Heart left ventricle (tissue), 13 donors: ENCODE measurements around the gene PTPRK.

Experiments used
- POLR2A ChIP-seq, 2 donors: fragments of 450-650 bp; IDR thresholded peaks; one replicate each; pipeline ENCODE4 v1.6.1; 2017; ENCODE audit warnings: antibody characterized with exemption in 2 of 2, mild to moderate bottlenecking in 2 of 2, moderate library complexity in 2 of 2
- TF ChIP-seq, protein P1 (sequence below), 12 donors: fragments of 200-600 bp; sonication (generic) in 4 of 12; IDR thresholded peaks; one replicate each; pipeline versions ENCODE4 v1.5.0 to v1.8.0; 2018 to 2022; ENCODE audit warnings: antibody characterized with exemption in 12 of 12, mild to moderate bottlenecking in 5 of 12
- donor health status: ischemic (EF 13 %, LVEDD 7.1; RV severe dilation, severe dysfunction).
- donor health status: DM: no; HTN: yes; CAD: no.
- donor health status: DM: no; HTN: no; CAD: no.
- donor health status: ischemic (EF 25% LVEDD 6.9; RV normal size, moderate dysfunction).
- donor health status: ischemic (EF 25% LVEDD 5.7; RV mildly dilated, moderate dysfunction).
- donor health status: ischemic (EF 35%, LVEDD 5.7; RV mildly dilated, moderate dysfunction).
- donor health status: nonischemic (EF 11% LVEDD 7.7; RV severe dilation, severe dysfunction).
- donor health status: DM: yes; HTN: yes; CAD: no.
- donor health status: PGD.
- donor health status: ischemic (EF 29% LVEDD 5.4; RV normal size, mild dysfunction).
- donor health status: nonischemic (EF 23%, LVEDD 6.1; RV moderate dilation, normal function).

DNA sequence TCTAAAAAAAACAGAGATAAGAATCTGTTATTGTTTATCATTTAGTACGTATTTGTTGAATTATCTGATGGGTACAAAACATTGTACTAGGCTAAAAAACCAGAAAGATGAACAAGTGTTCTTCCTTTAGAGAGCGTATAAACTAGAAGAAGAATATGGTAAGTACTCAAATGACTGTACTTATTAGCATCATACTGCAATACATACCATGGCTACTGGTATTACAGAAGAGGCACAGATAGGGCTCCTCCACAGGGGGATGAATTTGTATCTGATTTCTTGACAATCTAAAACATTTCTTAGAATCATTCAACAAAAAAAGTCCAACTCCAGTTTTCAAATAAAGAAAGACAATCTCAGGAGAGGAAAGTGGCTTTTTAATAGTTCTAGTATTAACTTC, 501.6 kb downstream of the PTPRK start:
- TF ChIP-seq, protein P1, sequence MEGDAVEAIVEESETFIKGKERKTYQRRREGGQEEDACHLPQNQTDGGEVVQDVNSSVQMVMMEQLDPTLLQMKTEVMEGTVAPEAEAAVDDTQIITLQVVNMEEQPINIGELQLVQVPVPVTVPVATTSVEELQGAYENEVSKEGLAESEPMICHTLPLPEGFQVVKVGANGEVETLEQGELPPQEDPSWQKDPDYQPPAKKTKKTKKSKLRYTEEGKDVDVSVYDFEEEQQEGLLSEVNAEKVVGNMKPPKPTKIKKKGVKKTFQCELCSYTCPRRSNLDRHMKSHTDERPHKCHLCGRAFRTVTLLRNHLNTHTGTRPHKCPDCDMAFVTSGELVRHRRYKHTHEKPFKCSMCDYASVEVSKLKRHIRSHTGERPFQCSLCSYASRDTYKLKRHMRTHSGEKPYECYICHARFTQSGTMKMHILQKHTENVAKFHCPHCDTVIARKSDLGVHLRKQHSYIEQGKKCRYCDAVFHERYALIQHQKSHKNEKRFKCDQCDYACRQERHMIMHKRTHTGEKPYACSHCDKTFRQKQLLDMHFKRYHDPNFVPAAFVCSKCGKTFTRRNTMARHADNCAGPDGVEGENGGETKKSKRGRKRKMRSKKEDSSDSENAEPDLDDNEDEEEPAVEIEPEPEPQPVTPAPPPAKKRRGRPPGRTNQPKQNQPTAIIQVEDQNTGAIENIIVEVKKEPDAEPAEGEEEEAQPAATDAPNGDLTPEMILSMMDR (IDR thresholded peaks at IDR 0.05), result no peak
- no peak for TF ChIP-seq POLR2A (IDR thresholded peaks at IDR 0.05)
